Measurements from ENCODE around the gene SNAPC4. TPM values are rescaled to one million over a fixed set of nuclear protein-coding genes. Genes with fewer than 3 reads are reported as not detected.

SNAPC4 gene
- polyA plus RNA-seq, 1 of the 3 experiments (the other 2 are of a cell fraction) = 9.2 TPM

GRCh38 chr9:136372561-136373299 lies 27.2 kb downstream of the SNAPC4 start:
- Histone ChIP-seq H4K20me1 (ENCODE audit: insufficient read depth) (no peaks in the 10 kb centered on the region), H3K27ac (ENCODE audit: low read depth in 2 of 2, low read length in 1 of 2) (peak overlapping the region in 1 of 2 experiments; percentile 90; a peak in 2 of 4 replicates), H3F3A (replicated peaks; ENCODE audit: insufficient read depth) (no peaks in the 10 kb centered on the region), H3K4me2 (no peak overlapping the region), H3K4me3 (ENCODE audit: low read depth in 2 of 2, low read length in 1 of 2) (peak overlapping the region in 1 of 2 experiments; percentile 21; a peak in 1 of 4 replicates), H3K9ac (no peak overlapping the region), H3K9me3 (no peaks in the 10 kb centered on the region), H3K9me2 (no peaks in the 10 kb centered on the region), H3K4me1 (ENCODE audit: control insufficient read depth in 1 of 2, insufficient read depth in 2 of 2, low read depth in 1 of 2, low read length in 1 of 2) (peaks cover 0 to 43% of the 10 kb centered on the region in 2 experiments; a peak in 1 of 4 replicates), H3K79me2 (ENCODE audit: insufficient read depth) (no peaks in the 10 kb centered on the region), H2AFZ (ENCODE audit: low read depth) (no peak overlapping the region), H3K27me3 (ENCODE audit: insufficient read depth) (no peaks in the 10 kb centered on the region), H3K36me3 (replicated peaks in 1 of 2; ENCODE audit: control insufficient read depth in 1 of 2, insufficient read depth in 2 of 2, low read length in 1 of 2) (peaks cover 0 to 17% of the 10 kb centered on the region in 2 experiments)
- CTCF ChIA-PET = interaction anchor here (0.6 to 5.5 kb wide), 18 partner anchors 9 to 252 kb away, joined by 3 to 65 read pairs (median 5); partner anchors contain the start of genes DNLZ, GPSM1 and SNAPC4
- peak; percentile 84 for DNase-seq
- WGBS (ENCODE audit: low lambda C conversion rate) = 41% methylated on average over 4 of the region's 21 CpGs
- TF ChIP-seq FOXM1 (IDR thresholded peaks at IDR 0.05; ENCODE audit: low read depth) (no peak), MXI1 (IDR thresholded peaks at IDR 0.05; ENCODE audit: low read depth, low read length) (peak; percentile 90), CTCF (IDR thresholded peaks at IDR 0.05) (peak; percentile 21; the same call in 1 of the 2 replicates), SIN3A (IDR thresholded peaks at IDR 0.05; ENCODE audit: borderline replicate concordance, low read depth, low read length) (no peak), EP300 (IDR thresholded peaks at IDR 0.05; ENCODE audit: borderline replicate concordance in 1 of 2, low read depth in 1 of 2, low read length in 1 of 2) (no peak; a peak in 1 of 4 replicates), CHD2 (IDR thresholded peaks at IDR 0.05; ENCODE audit: low read length, partially characterized antibody) (no peak), JUND (IDR thresholded peaks at IDR 0.05) (no peak), RCOR1 (IDR thresholded peaks at IDR 0.05; ENCODE audit: low read length) (no peak), MAX (IDR thresholded peaks at IDR 0.05; ENCODE audit: low read depth) (0 out of 2 replicates have a peak, but pooled peaks have one; percentile 9), RAD21 (IDR thresholded peaks at IDR 0.05; ENCODE audit: low read length) (peak; percentile 59), RXRA (IDR thresholded peaks at IDR 0.05; ENCODE audit: borderline replicate concordance, low read depth) (no peak), ELF1 (IDR thresholded peaks at IDR 0.05) (no peak), RFX5 (IDR thresholded peaks at IDR 0.05; ENCODE audit: low read length) (no peak), NRF1 (IDR thresholded peaks at IDR 0.05; ENCODE audit: low read depth, low read length) (no peak)
- TF ChIP-seq, protein P1, sequence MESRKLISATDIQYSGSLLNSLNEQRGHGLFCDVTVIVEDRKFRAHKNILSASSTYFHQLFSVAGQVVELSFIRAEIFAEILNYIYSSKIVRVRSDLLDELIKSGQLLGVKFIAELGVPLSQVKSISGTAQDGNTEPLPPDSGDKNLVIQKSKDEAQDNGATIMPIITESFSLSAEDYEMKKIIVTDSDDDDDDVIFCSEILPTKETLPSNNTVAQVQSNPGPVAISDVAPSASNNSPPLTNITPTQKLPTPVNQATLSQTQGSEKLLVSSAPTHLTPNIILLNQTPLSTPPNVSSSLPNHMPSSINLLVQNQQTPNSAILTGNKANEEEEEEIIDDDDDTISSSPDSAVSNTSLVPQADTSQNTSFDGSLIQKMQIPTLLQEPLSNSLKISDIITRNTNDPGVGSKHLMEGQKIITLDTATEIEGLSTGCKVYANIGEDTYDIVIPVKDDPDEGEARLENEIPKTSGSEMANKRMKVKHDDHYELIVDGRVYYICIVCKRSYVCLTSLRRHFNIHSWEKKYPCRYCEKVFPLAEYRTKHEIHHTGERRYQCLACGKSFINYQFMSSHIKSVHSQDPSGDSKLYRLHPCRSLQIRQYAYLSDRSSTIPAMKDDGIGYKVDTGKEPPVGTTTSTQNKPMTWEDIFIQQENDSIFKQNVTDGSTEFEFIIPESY (IDR thresholded peaks at IDR 0.05; ENCODE audit: borderline replicate concordance, low read depth) = no peak
- TF ChIP-seq, protein P2, sequence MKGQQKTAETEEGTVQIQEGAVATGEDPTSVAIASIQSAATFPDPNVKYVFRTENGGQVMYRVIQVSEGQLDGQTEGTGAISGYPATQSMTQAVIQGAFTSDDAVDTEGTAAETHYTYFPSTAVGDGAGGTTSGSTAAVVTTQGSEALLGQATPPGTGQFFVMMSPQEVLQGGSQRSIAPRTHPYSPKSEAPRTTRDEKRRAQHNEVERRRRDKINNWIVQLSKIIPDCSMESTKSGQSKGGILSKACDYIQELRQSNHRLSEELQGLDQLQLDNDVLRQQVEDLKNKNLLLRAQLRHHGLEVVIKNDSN (IDR thresholded peaks at IDR 0.05; ENCODE audit: borderline replicate concordance, low read depth) = 0 out of 2 replicates have a peak, but pooled peaks have one; percentile 21
- POLR2A ChIA-PET = interaction anchor here (0.5 to 3.7 kb wide), 7 partner anchors 10 to 265 kb away, joined by 3 to 36 read pairs (median 3); partner anchors contain the start of gene DNLZ
